Measurements from ENCODE around the gene SMC5. TPM values are rescaled to one million over a fixed set of nuclear protein-coding genes. Genes with fewer than 3 reads are reported as not detected.
"Not testable (repeated sequence)": the region's sequence is repeated elsewhere in the genome, so short reads cannot be mapped to it uniquely, and the experiment has no call there.

Gene SMC5
- polyA plus RNA-seq (ENCODE audit: insufficient read length in 3 of 3), result 10 to 100 TPM; 39.4 to 63.7 (median 52.3) TPM
- long read RNA-seq, donor 1, result 0 reads
- long read RNA-seq, donor 2, full-length matches to known transcripts, result 1 of 1 reads
- long read RNA-seq, donor 2, partial matches to known transcripts, result 0 of 1 reads
- long read RNA-seq, donor 2, other reads (novel, unspliced or antisense), result 0 of 1 reads
- long read RNA-seq, donor 3, full-length matches to known transcripts, result 1 of 9 reads
- long read RNA-seq, donor 3, partial matches to known transcripts, result 8 of 9 reads
- long read RNA-seq, donor 3, other reads (novel, unspliced or antisense), result 0 of 9 reads
- long read RNA-seq, donor 4, partial matches to known transcripts, result 0 of 1 reads
- long read RNA-seq, donor 4, other reads (novel, unspliced or antisense), result 0 of 1 reads
- long read RNA-seq, donor 5, result 0 reads
- long read RNA-seq, donor 6, partial matches to known transcripts, result 5 of 8 reads
- long read RNA-seq, donor 6, other reads (novel, unspliced or antisense), result 0 of 8 reads
- long read RNA-seq, donor 7, result 0 reads
- long read RNA-seq, donor 8, result 0 reads
- long read RNA-seq, donor 9, result 0 reads
- long read RNA-seq, donor 10, partial matches to known transcripts, result 0 of 1 reads
- long read RNA-seq, donor 10, other reads (novel, unspliced or antisense), result 0 of 1 reads
- long read RNA-seq, donor 11, full-length matches to known transcripts, result 2 of 2 reads
- long read RNA-seq, donor 11, partial matches to known transcripts, result 0 of 2 reads
- long read RNA-seq, donor 11, other reads (novel, unspliced or antisense), result 0 of 2 reads
- long read RNA-seq, donor 12, partial matches to known transcripts, result 0 of 1 reads
- long read RNA-seq, donor 12, other reads (novel, unspliced or antisense), result 0 of 1 reads
- long read RNA-seq, donor 13, result 0 reads
- long read RNA-seq, donor 14, result 0 reads
- long read RNA-seq, donor 15, result 0 reads
- long read RNA-seq, donor 16, partial matches to known transcripts, result 16 of 16 reads
- long read RNA-seq, donor 16, other reads (novel, unspliced or antisense), result 0 of 16 reads

DNA sequence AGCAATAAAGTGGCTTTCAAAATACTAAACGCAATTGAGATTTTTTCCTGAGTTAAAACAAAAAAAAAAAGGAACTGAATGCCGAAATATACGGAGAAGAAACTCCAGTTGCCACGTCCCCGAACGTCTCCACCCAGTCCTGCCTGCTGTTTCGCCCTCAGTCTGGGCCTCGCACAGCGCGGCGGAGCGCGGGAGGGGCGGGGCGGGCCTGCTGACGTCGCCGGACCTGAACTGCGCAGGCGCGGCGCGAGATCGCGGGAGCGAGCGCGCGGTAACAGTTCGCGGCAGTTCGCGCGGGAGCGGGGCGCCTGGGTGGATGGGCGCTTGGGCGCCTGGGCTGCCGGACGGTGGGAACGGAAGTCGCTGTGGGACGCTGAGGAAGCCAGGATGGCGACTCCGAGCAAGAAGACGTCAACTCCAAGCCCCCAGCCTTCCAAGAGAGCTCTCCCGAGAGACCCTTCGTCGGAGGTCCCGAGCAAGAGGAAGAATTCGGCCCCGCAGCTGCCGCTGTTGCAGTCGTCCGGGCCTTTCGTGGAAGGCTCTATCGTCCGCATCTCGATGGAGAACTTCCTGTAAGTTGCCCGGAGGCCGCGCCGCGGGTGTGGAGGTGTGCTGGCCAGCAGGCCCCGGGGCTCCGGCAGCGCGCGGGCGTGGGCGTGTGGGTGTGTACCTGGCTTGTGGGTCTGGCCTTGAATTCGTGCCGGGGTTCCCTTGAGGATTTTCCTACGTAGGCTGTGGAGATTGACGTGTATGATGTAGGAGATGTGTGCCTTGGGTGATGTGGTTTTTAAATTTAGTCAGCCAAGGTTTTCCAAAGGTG is at the start of gene SMC5:
TSS of gene SMC5 (plus strand) at position 287 of the 820 bp plus-strand sequence. CDS start at position 388, 101 bp downstream.
- DNase-seq (ENCODE audit: extremely low read depth in 1 of 11, low read depth in 9 of 11, low spot score in 4 of 11), result peak; percentile 84 to 93 (median 86)

DNA sequence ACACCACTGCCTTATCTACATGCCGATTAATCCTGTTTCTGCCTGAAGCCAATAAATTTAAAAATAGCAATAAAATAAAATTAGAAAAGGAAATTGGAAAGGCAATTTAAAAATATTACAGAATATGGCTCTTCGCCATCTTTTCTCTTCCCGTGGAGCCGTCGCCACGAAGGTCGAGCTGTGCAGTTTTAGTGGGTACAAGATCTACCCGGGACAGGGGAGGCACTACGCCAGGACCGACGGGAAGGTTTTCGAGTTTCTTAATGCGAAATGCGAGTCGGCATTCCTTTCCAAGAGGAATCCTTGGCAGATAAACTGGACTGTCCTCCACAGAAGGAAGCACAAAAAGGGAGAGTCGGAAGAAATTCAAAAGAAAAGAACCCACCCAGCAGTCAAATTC is 41.7 kb upstream of the SMC5 start:
- no peak for DNase-seq (ENCODE audit: extremely low read depth in 1 of 11, low read depth in 9 of 11, low spot score in 4 of 11)

DNA sequence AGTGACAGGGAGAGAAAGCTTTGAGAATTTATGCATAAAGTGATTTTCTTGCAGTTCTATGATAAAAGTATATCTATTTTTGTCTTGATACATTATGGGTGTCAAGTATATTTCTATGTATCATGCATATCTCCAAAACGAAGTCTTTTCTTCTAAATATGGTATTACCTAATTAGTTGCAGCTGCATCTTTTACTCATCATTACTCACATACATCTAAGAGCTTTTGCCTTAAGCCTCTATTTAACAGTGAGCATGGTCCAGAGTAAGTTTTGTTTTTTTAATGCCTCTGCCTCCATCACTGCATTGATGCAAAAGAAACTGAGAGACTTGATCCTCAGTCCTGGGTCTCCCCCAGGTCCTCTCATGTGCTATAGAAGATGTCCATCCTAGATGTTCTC is 40.0 kb upstream of the SMC5 start:
- DNase-seq (ENCODE audit: extremely low read depth in 1 of 11, low read depth in 9 of 11, low spot score in 4 of 11), result no peak

DNA sequence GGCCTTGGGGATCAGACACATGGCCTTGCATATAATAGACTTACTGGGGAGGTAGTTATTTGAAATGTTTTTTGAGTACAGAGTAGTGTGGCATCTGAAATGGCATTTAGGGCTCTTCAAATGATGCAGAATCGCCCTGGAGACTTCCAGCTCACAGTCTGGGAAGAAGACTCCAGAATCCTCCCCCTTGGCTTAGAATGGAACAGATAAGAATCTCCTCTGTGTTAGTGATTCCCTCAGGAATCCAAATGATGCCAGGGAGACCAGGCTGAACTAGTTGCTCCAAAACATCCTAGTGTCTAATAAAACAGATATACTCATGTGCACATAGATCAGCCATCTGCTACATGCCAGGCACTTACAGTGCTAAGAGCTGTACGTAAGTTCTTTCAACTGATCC is 38.6 kb upstream of the SMC5 start:
- DNase-seq (ENCODE audit: extremely low read depth in 1 of 11, low read depth in 9 of 11, low spot score in 4 of 11), result no peak

DNA sequence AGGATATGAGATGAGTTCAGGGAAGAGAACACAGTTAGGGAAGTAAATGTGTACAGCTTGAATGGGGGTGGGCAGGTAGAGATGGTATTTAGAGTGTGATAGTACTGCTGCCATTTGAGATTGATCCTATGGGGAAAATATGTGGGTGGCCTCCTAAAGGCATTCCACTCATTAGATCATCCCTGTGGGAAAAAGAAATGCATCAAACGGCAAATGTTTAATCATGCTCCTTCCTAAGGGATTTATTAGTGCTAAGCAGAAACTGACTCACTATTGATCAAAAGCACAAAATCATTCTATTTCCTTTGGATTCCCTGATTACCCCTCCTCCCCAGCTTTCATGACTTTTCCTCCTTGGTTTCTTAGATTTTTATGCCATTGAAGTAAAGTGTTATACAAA is 36.4 kb upstream of the SMC5 start:
- DNase-seq (ENCODE audit: extremely low read depth in 1 of 11, low read depth in 9 of 11, low spot score in 4 of 11), result no peak

DNA sequence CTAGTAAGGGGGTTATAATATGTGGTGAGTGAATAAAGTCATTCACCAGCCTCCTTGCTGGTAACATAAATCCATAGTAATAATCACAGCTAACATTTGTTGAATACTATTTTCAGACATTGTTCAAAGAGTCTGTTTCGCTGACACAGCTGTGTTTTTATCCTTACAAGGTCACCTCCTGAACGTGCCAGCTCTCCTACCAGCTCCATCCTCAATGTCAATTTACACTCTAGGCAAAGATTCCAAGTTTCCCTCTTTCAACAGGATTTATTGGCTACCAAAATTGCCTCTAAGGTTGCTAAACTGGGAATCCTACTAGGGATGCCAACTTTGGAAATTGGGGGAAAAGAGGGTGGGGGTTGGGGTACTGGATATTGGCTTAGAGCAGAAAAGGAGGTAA is 30.7 kb upstream of the SMC5 start:
- DNase-seq (ENCODE audit: extremely low read depth in 1 of 11, low read depth in 9 of 11, low spot score in 4 of 11), result no peak

DNA sequence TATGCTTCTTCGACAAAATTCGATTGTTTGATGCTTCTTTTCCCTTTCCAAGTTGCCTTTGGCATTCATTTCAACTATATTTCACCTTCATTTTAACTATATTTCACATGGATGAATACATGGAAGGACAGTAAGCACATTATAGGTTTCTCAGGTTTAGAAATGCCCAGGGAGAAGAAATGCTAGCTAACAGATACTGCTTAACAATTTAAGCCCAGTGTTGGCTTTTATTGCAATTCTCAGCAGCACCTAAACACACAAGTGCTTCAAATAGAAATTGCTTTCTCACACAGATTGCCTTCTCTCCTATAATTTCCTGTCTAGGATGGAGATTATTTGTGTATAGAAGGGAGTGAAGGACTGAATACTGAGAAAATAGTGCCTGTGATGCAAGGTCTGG is 30.2 kb upstream of the SMC5 start:
- DNase-seq (ENCODE audit: extremely low read depth in 1 of 11, low read depth in 9 of 11, low spot score in 4 of 11), result no peak

DNA sequence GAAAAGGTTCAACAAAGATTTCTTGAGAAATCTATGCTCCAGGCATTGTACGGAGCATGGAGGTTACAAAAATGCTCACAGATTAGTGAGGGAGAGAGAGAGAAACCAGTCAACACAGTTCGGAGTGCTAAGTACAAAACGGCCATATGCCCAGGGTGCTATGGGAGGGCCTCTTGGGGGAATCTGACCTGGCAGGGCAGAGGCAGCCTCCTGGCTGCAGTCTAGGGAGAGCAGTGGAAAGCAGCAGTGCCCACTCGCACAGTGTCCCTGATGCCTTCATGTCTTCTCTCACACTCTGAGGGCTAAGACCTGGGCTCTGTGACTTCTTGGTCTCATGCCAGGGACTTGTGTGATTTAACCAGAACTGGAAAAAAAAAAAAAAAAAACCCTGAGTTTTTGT is 29.8 kb upstream of the SMC5 start:
- no peak for DNase-seq (ENCODE audit: extremely low read depth in 1 of 11, low read depth in 9 of 11, low spot score in 4 of 11)

DNA sequence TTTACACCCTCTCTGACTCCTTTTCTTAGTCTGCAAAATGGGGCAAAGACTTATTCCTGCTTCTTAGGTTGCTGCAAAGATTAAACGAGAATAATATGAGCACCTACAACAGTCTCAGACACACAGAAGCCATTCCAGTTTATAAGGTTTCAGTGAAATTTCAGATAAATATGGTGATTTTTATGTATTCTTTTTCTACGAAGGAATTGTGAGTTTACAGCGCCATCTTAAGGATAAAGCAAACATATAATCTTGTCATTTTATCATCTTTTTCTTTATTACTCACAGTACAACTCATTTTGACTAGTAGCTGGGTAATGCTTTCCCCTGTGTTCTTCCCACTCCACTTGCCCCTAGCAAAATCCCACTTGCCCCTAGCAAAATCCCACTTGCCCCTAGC is 29.2 kb upstream of the SMC5 start:
- no peak for DNase-seq (ENCODE audit: extremely low read depth in 1 of 11, low read depth in 9 of 11, low spot score in 4 of 11)

DNA sequence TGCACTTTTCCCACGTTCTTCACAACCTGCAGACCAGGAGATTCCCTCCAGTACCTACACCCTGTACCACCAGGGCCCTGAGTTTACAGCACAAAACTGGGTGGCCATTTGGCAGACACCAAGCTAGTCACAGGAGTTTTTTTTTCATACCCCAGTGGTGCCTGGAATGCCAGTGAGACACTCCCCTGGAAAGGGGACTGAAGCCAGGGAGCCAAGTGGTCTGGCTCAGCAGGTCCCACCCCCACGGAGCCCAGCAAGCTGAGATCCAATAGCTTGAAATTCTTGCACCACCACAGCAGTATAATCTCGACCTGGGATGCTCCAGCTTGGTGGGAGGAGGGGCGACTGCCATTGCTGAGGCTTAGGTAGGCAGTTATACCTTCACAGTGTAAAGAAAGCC is 26.3 kb upstream of the SMC5 start:
- no peak for DNase-seq (ENCODE audit: extremely low read depth in 1 of 11, low read depth in 9 of 11, low spot score in 4 of 11)

DNA sequence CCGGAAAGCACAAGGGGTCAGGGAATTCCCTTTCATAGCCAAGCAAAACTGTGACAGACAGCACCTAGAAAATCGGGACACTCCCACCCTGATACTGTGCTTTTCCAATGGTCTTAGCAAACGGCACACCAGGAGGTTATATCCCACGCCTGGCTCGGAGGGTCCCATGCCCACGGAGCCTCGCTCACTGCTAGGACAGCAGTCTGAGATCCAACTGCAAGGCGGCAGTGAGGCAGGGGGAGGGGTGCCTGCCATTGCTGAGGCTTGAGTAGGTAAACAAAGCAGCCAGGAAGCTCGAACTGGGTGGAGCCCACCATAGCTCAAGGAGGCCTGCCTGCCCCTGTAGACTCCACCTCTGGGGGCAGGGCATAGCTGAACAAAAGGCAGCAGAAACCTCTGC is 24.6 kb upstream of the SMC5 start:
- not testable (repeated sequence) for DNase-seq (ENCODE audit: extremely low read depth in 1 of 11, low read depth in 9 of 11, low spot score in 4 of 11)

DNA sequence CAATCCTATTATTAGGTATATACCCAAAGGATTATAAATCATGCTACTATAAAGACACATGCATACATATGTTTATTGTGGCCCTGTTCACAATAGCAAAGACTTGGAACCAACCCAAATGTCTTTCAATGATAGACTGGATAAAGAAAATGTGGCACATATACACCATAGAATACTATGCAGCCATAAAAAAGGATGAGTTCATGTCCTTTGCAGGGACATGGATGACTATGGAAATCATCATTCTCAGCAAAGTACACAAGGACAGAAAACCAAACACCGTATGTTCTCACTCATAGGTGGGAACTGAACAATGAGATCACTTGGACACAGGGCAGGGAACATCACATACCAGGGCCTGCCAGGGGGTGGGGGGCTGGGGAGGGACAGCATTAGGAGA is 12.8 kb upstream of the SMC5 start:
- not testable (repeated sequence) for DNase-seq (ENCODE audit: extremely low read depth in 1 of 11, low read depth in 9 of 11, low spot score in 4 of 11)

DNA sequence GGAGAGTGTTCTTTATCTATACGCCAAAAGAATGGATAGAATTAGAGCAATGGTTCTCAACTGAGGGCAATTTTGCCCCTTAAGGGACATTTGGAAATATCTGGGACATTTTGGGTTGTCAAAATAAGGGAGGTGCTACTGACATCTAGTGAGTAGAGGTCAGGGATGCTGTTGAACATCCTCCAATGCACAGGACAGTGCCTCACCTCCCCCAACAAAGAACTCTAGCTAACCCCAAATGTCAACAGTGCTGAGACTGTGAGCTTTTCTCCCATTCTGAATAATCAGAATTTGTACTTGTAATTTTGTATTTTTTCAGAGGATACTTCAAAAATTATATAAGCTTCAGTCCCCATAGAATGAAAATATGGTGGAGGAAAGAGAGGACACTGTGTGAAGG is 8.6 kb upstream of the SMC5 start:
- DNase-seq (ENCODE audit: extremely low read depth in 1 of 11, low read depth in 9 of 11, low spot score in 4 of 11), result no peak

DNA sequence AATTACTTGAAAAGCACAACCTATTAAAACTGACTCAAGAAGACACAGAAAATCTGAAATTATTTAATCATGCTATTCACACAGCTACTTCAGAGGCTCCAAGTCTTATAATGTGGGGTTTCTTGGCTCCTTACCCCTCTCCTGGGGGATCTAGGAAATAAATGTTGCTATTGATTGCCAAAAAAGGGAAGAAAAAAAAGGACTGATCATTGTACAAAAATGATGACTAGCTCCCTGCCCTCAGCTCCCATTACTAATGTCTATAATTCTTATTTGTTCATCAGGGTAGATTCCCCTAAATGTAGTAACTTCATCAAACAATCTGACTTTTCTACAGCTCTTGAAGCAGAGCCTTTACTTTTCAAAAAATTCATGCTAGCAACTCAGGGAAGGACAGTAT is 3.3 kb upstream of the SMC5 start:
- no peak for DNase-seq (ENCODE audit: extremely low read depth in 1 of 11, low read depth in 9 of 11, low spot score in 4 of 11)

DNA sequence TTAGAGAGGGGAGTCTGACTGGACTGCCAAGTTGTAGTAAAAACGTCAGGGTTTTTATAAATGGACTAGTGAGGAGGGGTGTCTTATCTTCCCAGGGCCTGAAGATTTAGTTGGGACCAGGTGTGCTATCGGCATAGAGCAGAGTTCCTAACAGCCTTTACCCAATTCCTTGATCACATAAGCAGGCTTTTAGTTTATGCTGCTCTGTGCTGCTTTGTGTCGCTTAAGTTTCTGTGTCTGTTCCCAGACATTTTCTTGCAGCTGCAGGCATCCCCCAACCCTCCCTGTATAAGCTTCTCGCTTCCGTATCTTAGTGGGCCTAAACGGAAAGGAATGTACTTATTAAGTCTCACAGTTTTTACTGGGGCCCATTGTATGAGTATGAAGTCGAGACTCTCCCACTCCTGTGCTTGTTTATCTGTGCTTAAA is 2.6 kb upstream of the SMC5 start:
- peak in 4 of 11 donors; percentile 22 to 43 (median 29) for DNase-seq (ENCODE audit: extremely low read depth in 1 of 11, low read depth in 9 of 11, low spot score in 4 of 11)

DNA sequence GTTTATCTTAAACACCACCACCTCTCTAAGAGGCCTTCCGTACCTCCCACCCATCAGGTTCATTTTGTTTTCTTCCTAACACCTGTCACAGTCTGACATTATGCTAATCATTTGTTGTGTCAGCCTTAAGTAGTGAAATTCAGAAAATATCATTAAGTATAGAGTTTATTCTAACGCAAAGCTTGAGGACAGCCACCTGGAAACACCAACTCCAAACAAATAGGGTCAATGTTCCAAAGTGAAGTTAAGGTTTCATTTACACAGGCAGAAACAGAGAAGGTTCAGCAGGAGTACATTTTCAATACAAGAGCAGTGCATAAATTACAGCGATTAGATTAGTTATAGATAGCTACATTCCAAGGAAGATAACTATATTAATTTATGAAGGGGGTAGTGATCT is 1.3 kb upstream of the SMC5 start:
- no peak for DNase-seq (ENCODE audit: extremely low read depth in 1 of 11, low read depth in 9 of 11, low spot score in 4 of 11)

DNA sequence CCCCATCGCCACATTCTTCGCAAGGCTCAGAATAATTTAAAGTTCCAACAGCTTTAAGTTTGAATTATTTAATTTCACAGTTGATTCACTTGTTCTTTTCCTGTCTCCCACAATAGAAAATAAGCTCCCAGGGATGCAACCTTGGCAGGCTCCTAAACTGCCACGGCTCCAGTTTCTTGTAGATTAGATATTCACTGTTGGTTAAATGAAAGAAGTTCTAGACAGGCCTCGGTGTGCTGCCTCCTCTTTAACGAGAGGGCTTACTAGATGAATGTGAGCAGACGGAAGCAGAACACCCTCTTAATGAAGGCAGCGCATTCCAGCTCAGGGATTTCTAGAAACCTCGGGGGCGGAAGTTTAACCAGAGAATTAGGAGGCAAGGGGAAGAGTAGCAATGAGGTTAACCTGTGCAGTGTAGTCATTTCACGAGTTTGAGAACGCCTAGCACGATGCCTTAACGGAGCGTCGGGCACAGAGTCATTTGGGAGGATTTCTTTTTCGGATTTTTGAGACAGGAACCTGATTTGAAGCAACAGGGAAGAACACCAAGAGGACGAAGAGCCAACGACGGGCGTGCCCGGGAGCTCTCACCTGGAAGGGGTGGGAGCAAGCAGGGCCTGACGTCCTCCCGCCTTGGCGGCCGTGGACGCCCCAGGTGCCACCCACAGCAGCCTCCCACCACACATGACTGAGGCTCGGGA is 637 bp upstream of the SMC5 start:
- DNase-seq (ENCODE audit: extremely low read depth in 1 of 11, low read depth in 9 of 11, low spot score in 4 of 11), result peak in 7 of 11 donors; percentile 24 to 57 (median 38)

DNA sequence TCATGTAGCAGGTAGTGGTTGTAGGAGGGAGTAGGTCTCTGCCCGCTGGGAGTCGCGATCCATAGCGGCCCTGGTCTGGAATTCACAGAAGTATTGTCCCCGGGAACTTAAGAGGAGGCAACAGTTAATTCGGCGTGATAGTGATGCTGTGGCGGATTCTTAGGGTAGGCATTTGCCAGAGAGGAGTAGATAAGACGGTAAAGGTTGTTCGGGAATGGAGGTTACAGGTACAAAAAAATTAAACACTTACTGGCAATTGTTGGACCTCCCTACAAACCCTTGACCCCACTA is 679 bp downstream of the SMC5 start:
- DNase-seq (ENCODE audit: extremely low read depth in 1 of 11, low read depth in 9 of 11, low spot score in 4 of 11), result no peak

DNA sequence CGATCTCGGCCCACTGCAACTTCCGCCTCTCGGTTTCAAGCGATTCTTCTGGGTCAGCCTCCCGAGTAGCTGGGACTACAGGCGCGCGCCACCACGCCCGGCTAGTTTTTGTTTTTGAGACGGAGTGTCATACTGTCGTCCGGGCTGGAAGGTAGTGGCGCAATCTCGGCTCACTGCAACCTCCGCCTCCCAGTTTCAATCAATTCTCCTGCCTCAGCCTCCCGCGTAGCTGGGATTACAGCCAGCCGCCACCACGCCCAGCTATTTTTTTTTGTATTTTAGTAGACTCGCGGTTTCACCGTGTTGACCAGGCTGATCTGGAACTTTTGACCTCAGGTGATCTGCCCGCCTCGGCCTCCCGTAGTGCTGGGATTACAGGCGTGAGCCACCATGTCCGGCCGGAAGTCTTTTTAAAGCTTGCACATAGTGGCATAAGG is 1.2 kb downstream of the SMC5 start:
- DNase-seq (ENCODE audit: extremely low read depth in 1 of 11, low read depth in 9 of 11, low spot score in 4 of 11), result no peak
